GM06990 (cell line): ENCODE measurements around the gene KARS1.

Experiments
- DNase-seq: peaks from one replicate; pipeline ENCODE4 v3.0.0-alpha.2; 2011; ENCODE audit not compliant: insufficient read length; ENCODE audit errors: extremely low read depth
- H3K27me3 ChIP-seq: replicated peaks from 2 replicates; pipeline ENCODE4 v1.6.0; 2011; ENCODE audit warnings: low read length; ENCODE audit not compliant: control insufficient read depth, insufficient read depth
- H3K36me3 ChIP-seq: 2 replicates; pipeline ENCODE4 v1.5.1; 2011; ENCODE audit warnings: low read length; ENCODE audit not compliant: control insufficient read depth, insufficient read depth
- H3K4me3 ChIP-seq: replicated peaks from 2 replicates; pipeline ENCODE4 v1.5.1; 2011; ENCODE audit warnings: low read depth, mild to moderate bottlenecking, control low read depth, low read length
- CTCF ChIP-seq: IDR thresholded peaks from 2 replicates; pipeline ENCODE4 v1.5.1; 2011; ENCODE audit warnings: low read length, control low read depth, mild to moderate bottlenecking, inconsistent platforms; ENCODE audit not compliant: insufficient read depth, poor library complexity, severe bottlenecking

Gene KARS1

GRCh38 chr16:75632857-75633256 lies 14.6 kb downstream of the KARS1 start:
- peaks cover 31% of the 10 kb centered on the region for H3K36me3 ChIP-seq
- no peak for DNase-seq
- H3K27me3 ChIP-seq: no peaks in the 10 kb centered on the region
- no peak for TF ChIP-seq CTCF
- H3K4me3 ChIP-seq: no peak overlapping the region

GRCh38 chr16:75630052-75630451 lies 17.4 kb downstream of the KARS1 start:
- Histone ChIP-seq H3K4me3 (no peak overlapping the region), H3K27me3 (no peaks in the 10 kb centered on the region), H3K36me3 (peaks cover 31% of the 10 kb centered on the region)
- no peak for DNase-seq
- TF ChIP-seq CTCF: no peak

GRCh38 chr16:75629132-75629531 lies 18.3 kb downstream of the KARS1 start:
- Histone ChIP-seq H3K36me3 (peaks cover 29% of the 10 kb centered on the region), H3K27me3 (no peaks in the 10 kb centered on the region), H3K4me3 (no peak overlapping the region)
- TF ChIP-seq CTCF: no peak
- DNase-seq: no peak

GRCh38 chr16:75628351-75628750 lies 19.1 kb downstream of the KARS1 start:
- Histone ChIP-seq H3K27me3 (no peaks in the 10 kb centered on the region), H3K36me3 (peaks cover 26% of the 10 kb centered on the region), H3K4me3 (no peak overlapping the region)
- TF ChIP-seq CTCF: no peak
- no peak for DNase-seq

GRCh38 chr16:75627851-75628250 lies 19.6 kb downstream of the KARS1 start:
- peaks cover 26% of the 10 kb centered on the region for H3K36me3 ChIP-seq
- DNase-seq: no peak
- H3K4me3 ChIP-seq: no peak overlapping the region
- H3K27me3 ChIP-seq: no peaks in the 10 kb centered on the region
- no peak for TF ChIP-seq CTCF

- H3K27me3 ChIP-seq: no peaks in the 10 kb centered on the region
- peaks cover 24% of the 10 kb centered on the region for H3K36me3 ChIP-seq
- DNase-seq: no peak
- H3K4me3 ChIP-seq: no peak overlapping the region
- no peak for TF ChIP-seq CTCF
Observed at GRCh38 chr16:75626806-75627205, 20.7 kb downstream of the KARS1 start.
